GM23338 (cell line): ENCODE measurements around the gene BIN1.

Source experiments
- EZH2 ChIP-seq: fragments of 200-600 bp; sonication (generic); IDR thresholded peaks from one replicate; pipeline ENCODE4 v1.8.0; 2017; ENCODE audit warnings: antibody characterized with exemption, mild to moderate bottlenecking, low read depth; ENCODE audit not compliant: unreplicated experiment
- EZH2phosphoT487 ChIP-seq: fragments of 200-600 bp; sonication (generic); IDR thresholded peaks from one replicate; pipeline ENCODE4 v1.8.1; 2018; ENCODE audit warnings: antibody characterized with exemption; ENCODE audit not compliant: unreplicated experiment
- POLR2AphosphoS5 ChIP-seq: IDR thresholded peaks from 2 replicates; pipeline ENCODE4 v1.6.1; 2016; ENCODE audit warnings: antibody characterized with exemption, low read depth
- TF ChIP-seq, protein P1 (sequence below), 2 experiments: fragments of 200-600 bp in 1 of 2; sonication (generic) in 1 of 2; conservative IDR thresholded peaks; 2 replicates each; pipeline versions ENCODE4 v1.5.1 to v1.6.1; 2016 to 2017; ENCODE audit warnings: antibody characterized with exemption in 2 of 2, low read depth in 2 of 2, mild to moderate bottlenecking in 2 of 2, moderate library complexity in 1 of 2
- TF ChIP-seq, protein P2 (sequence below): IDR thresholded peaks from one replicate; pipeline ENCODE4 v1.6.1; 2018; ENCODE audit warnings: antibody characterized with exemption; ENCODE audit not compliant: unreplicated experiment

DNA sequence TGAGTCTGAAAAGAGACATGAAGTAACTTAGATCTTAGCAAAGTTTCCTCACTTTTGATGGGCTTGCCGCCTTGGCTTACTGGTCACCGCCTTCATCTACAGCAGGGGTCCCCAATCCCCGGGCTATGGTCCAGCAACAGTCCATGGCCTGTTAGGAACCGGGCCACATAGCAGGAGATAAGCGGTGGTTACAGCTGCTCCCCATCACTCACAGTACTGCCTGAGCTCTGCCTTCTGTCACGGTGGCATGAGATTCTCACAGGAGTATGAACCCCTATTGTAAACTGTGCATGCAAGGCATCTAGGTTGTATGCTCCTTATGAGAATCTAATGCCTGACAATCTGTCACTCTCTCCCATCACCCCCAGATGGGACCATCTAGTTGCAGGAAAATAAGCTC is 72.9 kb downstream of the BIN1 start:
- TF ChIP-seq, protein P1, sequence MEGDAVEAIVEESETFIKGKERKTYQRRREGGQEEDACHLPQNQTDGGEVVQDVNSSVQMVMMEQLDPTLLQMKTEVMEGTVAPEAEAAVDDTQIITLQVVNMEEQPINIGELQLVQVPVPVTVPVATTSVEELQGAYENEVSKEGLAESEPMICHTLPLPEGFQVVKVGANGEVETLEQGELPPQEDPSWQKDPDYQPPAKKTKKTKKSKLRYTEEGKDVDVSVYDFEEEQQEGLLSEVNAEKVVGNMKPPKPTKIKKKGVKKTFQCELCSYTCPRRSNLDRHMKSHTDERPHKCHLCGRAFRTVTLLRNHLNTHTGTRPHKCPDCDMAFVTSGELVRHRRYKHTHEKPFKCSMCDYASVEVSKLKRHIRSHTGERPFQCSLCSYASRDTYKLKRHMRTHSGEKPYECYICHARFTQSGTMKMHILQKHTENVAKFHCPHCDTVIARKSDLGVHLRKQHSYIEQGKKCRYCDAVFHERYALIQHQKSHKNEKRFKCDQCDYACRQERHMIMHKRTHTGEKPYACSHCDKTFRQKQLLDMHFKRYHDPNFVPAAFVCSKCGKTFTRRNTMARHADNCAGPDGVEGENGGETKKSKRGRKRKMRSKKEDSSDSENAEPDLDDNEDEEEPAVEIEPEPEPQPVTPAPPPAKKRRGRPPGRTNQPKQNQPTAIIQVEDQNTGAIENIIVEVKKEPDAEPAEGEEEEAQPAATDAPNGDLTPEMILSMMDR (conservative IDR thresholded peaks at IDR 0.05; ENCODE audit: low read depth in 2 of 2) = no peak
- TF ChIP-seq, protein P2, sequence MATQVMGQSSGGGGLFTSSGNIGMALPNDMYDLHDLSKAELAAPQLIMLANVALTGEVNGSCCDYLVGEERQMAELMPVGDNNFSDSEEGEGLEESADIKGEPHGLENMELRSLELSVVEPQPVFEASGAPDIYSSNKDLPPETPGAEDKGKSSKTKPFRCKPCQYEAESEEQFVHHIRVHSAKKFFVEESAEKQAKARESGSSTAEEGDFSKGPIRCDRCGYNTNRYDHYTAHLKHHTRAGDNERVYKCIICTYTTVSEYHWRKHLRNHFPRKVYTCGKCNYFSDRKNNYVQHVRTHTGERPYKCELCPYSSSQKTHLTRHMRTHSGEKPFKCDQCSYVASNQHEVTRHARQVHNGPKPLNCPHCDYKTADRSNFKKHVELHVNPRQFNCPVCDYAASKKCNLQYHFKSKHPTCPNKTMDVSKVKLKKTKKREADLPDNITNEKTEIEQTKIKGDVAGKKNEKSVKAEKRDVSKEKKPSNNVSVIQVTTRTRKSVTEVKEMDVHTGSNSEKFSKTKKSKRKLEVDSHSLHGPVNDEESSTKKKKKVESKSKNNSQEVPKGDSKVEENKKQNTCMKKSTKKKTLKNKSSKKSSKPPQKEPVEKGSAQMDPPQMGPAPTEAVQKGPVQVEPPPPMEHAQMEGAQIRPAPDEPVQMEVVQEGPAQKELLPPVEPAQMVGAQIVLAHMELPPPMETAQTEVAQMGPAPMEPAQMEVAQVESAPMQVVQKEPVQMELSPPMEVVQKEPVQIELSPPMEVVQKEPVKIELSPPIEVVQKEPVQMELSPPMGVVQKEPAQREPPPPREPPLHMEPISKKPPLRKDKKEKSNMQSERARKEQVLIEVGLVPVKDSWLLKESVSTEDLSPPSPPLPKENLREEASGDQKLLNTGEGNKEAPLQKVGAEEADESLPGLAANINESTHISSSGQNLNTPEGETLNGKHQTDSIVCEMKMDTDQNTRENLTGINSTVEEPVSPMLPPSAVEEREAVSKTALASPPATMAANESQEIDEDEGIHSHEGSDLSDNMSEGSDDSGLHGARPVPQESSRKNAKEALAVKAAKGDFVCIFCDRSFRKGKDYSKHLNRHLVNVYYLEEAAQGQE = no peak
- TF ChIP-seq POLR2AphosphoS5 (no peak), EZH2 (no peak), EZH2phosphoT487 (no peak)
